Right lobe of liver (tissue), 6 donors: Measurements from ENCODE around the gene MEAK7. TPM values are rescaled to one million over a fixed set of nuclear protein-coding genes. Genes with fewer than 3 reads are reported as not detected.

Experiments
- ATAC-seq, 4 donors: fragments of 200-7000 bp; cut with Tn5 transposase; one replicate each; pipeline ENCODE4 v1.9.1; 2020; ENCODE audit warnings: mild to moderate bottlenecking in 4 of 4, moderate library complexity in 4 of 4
- DNase-seq, 3 donors: peaks; one replicate each; pipeline ENCODE4 v3.0.0-alpha.2; 2020
- H3K27ac ChIP-seq, 3 donors: fragments of 200-600 bp; one replicate each; pipeline ENCODE4 v1.8.0; 2022
- H3K27me3 ChIP-seq, 2 donors: fragments of 200-600 bp; one replicate each; pipeline ENCODE4 v1.8.0; 2022
- H3K36me3 ChIP-seq, 4 donors: fragments of 200-600 bp; sonication (generic) in 1 of 4; one replicate each; pipeline versions ENCODE4 v1.5.1 to v1.8.0; 2017 to 2022; ENCODE audit warnings: control low read depth in 1 of 4
- H3K4me1 ChIP-seq, 4 donors: fragments of 200-600 bp; sonication (generic) in 1 of 4; one replicate each; pipeline versions ENCODE4 v1.5.1 to v1.8.0; 2017 to 2022; ENCODE audit warnings: control low read depth in 1 of 4
- H3K4me3 ChIP-seq, 3 donors: fragments of 200-600 bp; one replicate each; pipeline ENCODE4 v1.8.0; 2022
- H3K9me3 ChIP-seq, 4 donors: fragments of 200-600 bp; sonication (generic) in 1 of 4; one replicate each; pipeline versions ENCODE4 v1.5.1 to v1.8.0; 2017 to 2022; ENCODE audit warnings: control low read depth in 1 of 4
- POLR2A ChIP-seq: fragments of 450-650 bp; IDR thresholded peaks from one replicate; pipeline ENCODE4 v1.6.1; 2017; ENCODE audit warnings: antibody characterized with exemption, mild to moderate bottlenecking
- WGBS: methylation state at CpG from one replicate; pipeline ENCODE4 v1.1.6; 2018; ENCODE audit warnings: low coverage, low lambda C conversion rate; ENCODE audit not compliant: insufficient coverage; ENCODE audit errors: missing lambda C conversion rate; 5-methylcytosine and 5-hydroxymethylcytosine counted together
- intact Hi-C, 2 donors: fragments of 100-400 bp; cut with DNase I; formaldehyde crosslinking; loops; one replicate each; pipeline versions ENCODE4 v1.11.2 to v1.14.1; 2022
- total RNA-seq, 6 experiments: library from RNA; depleted of rRNA in 2 of 6; stranded (reverse); fragments of >200 nt in 2 of 6; fragmentation: NEBNext Ultra II Directional in 3 of 6; extraction: Animal tissue kit (Norgen Biotek cat#: 25700) in 3 of 6; gene quantifications; one replicate each; pipeline versions ENCODE4 v1.1.0 to v1.2.4, GENCODE V29; 2016 to 2023
- TF ChIP-seq, protein P1 (sequence below), 4 donors: fragments of 200-600 bp in 3 of 4; fragments of 450-650 bp in 1 of 4; IDR thresholded peaks; one replicate each; pipeline versions ENCODE4 v1.5.1 to v1.8.0; 2016 to 2022; ENCODE audit warnings: antibody characterized with exemption in 4 of 4, mild to moderate bottlenecking in 2 of 4
- donor health status: DM: no; HTN: yes; CAD: no.
- donor health status: DM: no; HTN: no; CAD: no.
- donor health status: DM: no; HTN: no; CAD: no.
- donor health status: DM: no; HTN: yes; CAD: no.
- donor health status: DM: no; HTN: yes; CAD: no.

Gene MEAK7
- total RNA-seq, 6 experiments from 2014 or later: 2.9 to 5.2 (median 3.4) TPM

DNA sequence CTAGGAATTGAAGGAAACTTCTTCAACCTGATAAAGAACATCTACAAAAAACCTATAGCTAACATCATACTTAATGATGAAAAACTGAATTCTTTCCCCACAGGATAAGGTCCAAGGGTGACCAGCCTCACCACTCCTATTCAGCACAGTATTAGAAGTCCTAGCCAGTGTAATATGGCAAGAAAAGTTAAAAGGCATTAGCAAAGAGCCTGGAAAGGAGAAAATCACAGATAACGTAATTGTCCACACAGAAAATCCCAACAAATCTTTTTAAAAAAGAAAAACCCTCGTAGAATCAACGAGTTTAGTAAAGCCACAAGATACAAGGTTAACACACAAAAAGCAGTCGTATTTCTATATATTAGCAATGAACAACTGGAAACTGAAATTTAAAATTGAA is 37.8 kb downstream of the MEAK7 start:
- ATAC-seq (no peak), DNase-seq (no peak)
- Histone ChIP-seq H3K9me3 (no peaks in the 10 kb centered on the region), H3K4me3 (no peak overlapping the region), H3K36me3 (no peaks in the 10 kb centered on the region), H3K27me3 (no peaks in the 10 kb centered on the region), H3K27ac (no peak overlapping the region), H3K4me1 (no peaks in the 10 kb centered on the region)
- TF ChIP-seq, protein P1, sequence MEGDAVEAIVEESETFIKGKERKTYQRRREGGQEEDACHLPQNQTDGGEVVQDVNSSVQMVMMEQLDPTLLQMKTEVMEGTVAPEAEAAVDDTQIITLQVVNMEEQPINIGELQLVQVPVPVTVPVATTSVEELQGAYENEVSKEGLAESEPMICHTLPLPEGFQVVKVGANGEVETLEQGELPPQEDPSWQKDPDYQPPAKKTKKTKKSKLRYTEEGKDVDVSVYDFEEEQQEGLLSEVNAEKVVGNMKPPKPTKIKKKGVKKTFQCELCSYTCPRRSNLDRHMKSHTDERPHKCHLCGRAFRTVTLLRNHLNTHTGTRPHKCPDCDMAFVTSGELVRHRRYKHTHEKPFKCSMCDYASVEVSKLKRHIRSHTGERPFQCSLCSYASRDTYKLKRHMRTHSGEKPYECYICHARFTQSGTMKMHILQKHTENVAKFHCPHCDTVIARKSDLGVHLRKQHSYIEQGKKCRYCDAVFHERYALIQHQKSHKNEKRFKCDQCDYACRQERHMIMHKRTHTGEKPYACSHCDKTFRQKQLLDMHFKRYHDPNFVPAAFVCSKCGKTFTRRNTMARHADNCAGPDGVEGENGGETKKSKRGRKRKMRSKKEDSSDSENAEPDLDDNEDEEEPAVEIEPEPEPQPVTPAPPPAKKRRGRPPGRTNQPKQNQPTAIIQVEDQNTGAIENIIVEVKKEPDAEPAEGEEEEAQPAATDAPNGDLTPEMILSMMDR (IDR thresholded peaks at IDR 0.05): no peak
- no peak for TF ChIP-seq POLR2A
- intact Hi-C loops: no loop called here
- 68% methylated on average over 4 of the region's 4 CpGs for WGBS

GRCh38 chr16:84465154-84465553 is 39.3 kb downstream of the MEAK7 start:
- Histone ChIP-seq H3K4me3 (no peak overlapping the region), H3K36me3 (no peaks in the 10 kb centered on the region), H3K9me3 (no peaks in the 10 kb centered on the region), H3K4me1 (no peaks in the 10 kb centered on the region), H3K27ac (no peak overlapping the region), H3K27me3 (no peaks in the 10 kb centered on the region)
- DNase-seq (no peak), ATAC-seq (no peak)
- intact Hi-C loops: no loop called here
- TF ChIP-seq, protein P1 (IDR thresholded peaks at IDR 0.05): no peak
- WGBS: 65% methylated on average over 5 of the region's 6 CpGs

GRCh38 chr16:84464116-84464515 is 40.3 kb downstream of the MEAK7 start:
- 92% methylated on average over 6 of the region's 6 CpGs for WGBS
- no peak overlapping the region for H3K27ac ChIP-seq
- TF ChIP-seq, protein P1 (IDR thresholded peaks at IDR 0.05): no peak
- TF ChIP-seq POLR2A: no peak
- H3K27me3 ChIP-seq: no peaks in the 10 kb centered on the region
- ATAC-seq: no peak
- intact Hi-C loops: no loop called here
- peak in 1 of 3 donors; percentile 10 for DNase-seq
- H3K9me3 ChIP-seq: no peaks in the 10 kb centered on the region
- H3K36me3 ChIP-seq: no peaks in the 10 kb centered on the region
- H3K4me1 ChIP-seq: no peaks in the 10 kb centered on the region
- no peak overlapping the region for H3K4me3 ChIP-seq

GRCh38 chr16:84463221-84463620 is 41.2 kb downstream of the MEAK7 start:
- intact Hi-C loops: no loop called here
- Histone ChIP-seq H3K27ac (no peak overlapping the region), H3K27me3 (no peaks in the 10 kb centered on the region), H3K36me3 (no peaks in the 10 kb centered on the region), H3K9me3 (no peaks in the 10 kb centered on the region), H3K4me3 (no peak overlapping the region), H3K4me1 (no peaks in the 10 kb centered on the region)
- TF ChIP-seq, protein P1 (IDR thresholded peaks at IDR 0.05): no peak
- no peak for TF ChIP-seq POLR2A
- no CpG with 5 or more reads among the region's 7 CpGs for WGBS
- DNase-seq (peak in 1 of 3 donors; percentile 30), ATAC-seq (no peak)
